Caco-2 (cell line): Measurements from ENCODE around the gene MYLK2. TPM values are rescaled to one million over a fixed set of nuclear protein-coding genes. Genes with fewer than 3 reads are reported as not detected.

ENCODE experiments used
- BruUV-seq: library from RNA; stranded (reverse); fragments of 400-500 nt; replicated peaks from 2 replicates; lab custom pipeline; 2021; lab: Mats Ljungman, UMichigan
- CTCF ChIA-PET: fragments of 300-600 bp; sonication (Branson Sonifier 250); formaldehyde crosslinking; loops from one replicate; lab custom pipeline; 2022; ENCODE audit warnings: antibody characterized with exemption; lab: Charles Lee
- POLR2A ChIA-PET: fragments of 300-600 bp; sonication (Branson Sonifier 250); formaldehyde crosslinking; loops from one replicate; lab custom pipeline; 2022; ENCODE audit warnings: antibody characterized with exemption; lab: Charles Lee
- DNase-seq, 2 experiments: peaks; one replicate each; pipeline versions ENCODE4 v3.0.0 to v3.0.0-alpha.2; 2020 to 2022
- H3K27me3 ChIP-seq: replicated peaks from 2 replicates; pipeline ENCODE4 v1.6.0; 2011; ENCODE audit warnings: low read length; ENCODE audit not compliant: control insufficient read depth, insufficient read depth
- H3K36me3 ChIP-seq: 2 replicates; pipeline ENCODE4 v1.5.1; 2011; ENCODE audit warnings: low read length; ENCODE audit not compliant: control insufficient read depth, insufficient read depth
- H3K4me1 ChIP-seq: fragments of 250-450 bp; sonication (Bioruptor Pico); 2 replicates; pipeline ENCODE4 v1.5.1; 2020; ENCODE audit warnings: mild to moderate bottlenecking
- H3K4me3 ChIP-seq: 2 replicates; pipeline ENCODE4 v1.5.1; 2011; ENCODE audit warnings: low read depth, mild to moderate bottlenecking, control low read depth, low read length
- H3K9me3 ChIP-seq: fragments of 250-450 bp; sonication (Bioruptor Pico); 2 replicates; pipeline ENCODE4 v1.5.1; 2020; ENCODE audit warnings: mild to moderate bottlenecking, moderate library complexity
- H3K27ac Mint-ChIP-seq: one replicate; pipeline ENCODE4 v1.8.0; 2022; ENCODE audit warnings: mixed read lengths; ENCODE audit not compliant: unreplicated experiment
- H3K27me3 Mint-ChIP-seq: one replicate; pipeline ENCODE4 v1.8.0; 2022; ENCODE audit warnings: mixed read lengths; ENCODE audit not compliant: insufficient read depth, unreplicated experiment
- H3K36me3 Mint-ChIP-seq: one replicate; pipeline ENCODE4 v1.8.0; 2022; ENCODE audit warnings: mild to moderate bottlenecking, mixed read lengths; ENCODE audit not compliant: insufficient read depth, unreplicated experiment
- H3K4me1 Mint-ChIP-seq: one replicate; pipeline ENCODE4 v1.8.0; 2022; ENCODE audit warnings: low read depth, mixed read lengths; ENCODE audit not compliant: unreplicated experiment
- H3K4me3 Mint-ChIP-seq: one replicate; pipeline ENCODE4 v1.8.0; 2022; ENCODE audit warnings: mild to moderate bottlenecking, moderate library complexity, mixed read lengths; ENCODE audit not compliant: unreplicated experiment
- H3K9me3 Mint-ChIP-seq: one replicate; pipeline ENCODE4 v1.8.0; 2022; ENCODE audit warnings: mixed read lengths; ENCODE audit not compliant: unreplicated experiment
- intact Hi-C: fragments of 100-400 bp; cut with micrococcal nuclease; formaldehyde crosslinking; loops from one replicate; pipeline ENCODE4 v1.10.0; 2022; ENCODE audit not compliant: unreplicated experiment
- total RNA-seq: library from RNA; stranded (reverse); gene quantifications from 2 replicates; pipeline ENCODE4 v1.2.3, GENCODE V29; 2022
- TF ChIP-seq, protein P1 (sequence below), 2 experiments: fragments of 200-600 bp in 1 of 2; IDR thresholded peaks; 1 replicate in 1 of 2; 2 replicates in 1 of 2; pipeline versions ENCODE4 v1.5.1 to v1.8.0; 2011 to 2022; ENCODE audit warnings: antibody characterized with exemption in 1 of 2, control low read depth in 1 of 2, inconsistent platforms in 1 of 2, low read depth in 1 of 2, low read length in 1 of 2, mild to moderate bottlenecking in 1 of 2, moderate library complexity in 1 of 2; ENCODE audit not compliant: insufficient read depth in 1 of 2, severe bottlenecking in 1 of 2, unreplicated experiment in 1 of 2

The MYLK2 gene
- total RNA-seq, 1 experiment from 2014 or later = 0.91 TPM

DNA sequence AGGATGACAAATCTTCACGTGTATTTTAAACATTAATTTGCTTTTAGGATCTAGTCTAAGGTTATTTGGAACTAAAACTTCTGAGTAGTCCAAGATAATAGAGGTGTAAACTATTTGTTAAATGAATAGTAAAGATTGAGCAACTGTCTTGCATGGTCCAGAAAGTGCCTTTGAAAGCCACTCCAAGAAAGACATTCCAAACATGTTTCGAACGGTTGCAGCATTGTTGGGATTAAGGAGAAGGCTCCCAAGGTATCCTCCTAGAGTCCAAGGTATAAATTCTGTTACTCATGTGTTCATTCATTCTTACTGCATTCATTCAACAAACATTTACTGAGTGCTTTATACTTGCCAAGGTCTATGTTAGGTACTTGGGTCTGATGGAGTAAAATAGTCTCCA, 28.8 kb upstream of the MYLK2 start:
- Mint-ChIP-seq H3K36me3 (peaks cover 70% of the 10 kb centered on the region), H3K9me3 (no peaks in the 10 kb centered on the region), H3K4me3 (no peak overlapping the region), H3K27me3 (no peaks in the 10 kb centered on the region), H3K4me1 (peaks cover 18% of the 10 kb centered on the region), H3K27ac (no peak overlapping the region)
- Histone ChIP-seq H3K4me1 (peaks cover 39% of the 10 kb centered on the region), H3K4me3 (no peak overlapping the region), H3K27me3 (no peaks in the 10 kb centered on the region), H3K9me3 (no peaks in the 10 kb centered on the region), H3K36me3 (peaks cover 11% of the 10 kb centered on the region)
- CTCF ChIA-PET = interaction anchor here (1.0 kb wide), 1 partner anchor 67 kb away, joined by 4 read pairs; no protein-coding TSS in a partner anchor
- TF ChIP-seq, protein P1, sequence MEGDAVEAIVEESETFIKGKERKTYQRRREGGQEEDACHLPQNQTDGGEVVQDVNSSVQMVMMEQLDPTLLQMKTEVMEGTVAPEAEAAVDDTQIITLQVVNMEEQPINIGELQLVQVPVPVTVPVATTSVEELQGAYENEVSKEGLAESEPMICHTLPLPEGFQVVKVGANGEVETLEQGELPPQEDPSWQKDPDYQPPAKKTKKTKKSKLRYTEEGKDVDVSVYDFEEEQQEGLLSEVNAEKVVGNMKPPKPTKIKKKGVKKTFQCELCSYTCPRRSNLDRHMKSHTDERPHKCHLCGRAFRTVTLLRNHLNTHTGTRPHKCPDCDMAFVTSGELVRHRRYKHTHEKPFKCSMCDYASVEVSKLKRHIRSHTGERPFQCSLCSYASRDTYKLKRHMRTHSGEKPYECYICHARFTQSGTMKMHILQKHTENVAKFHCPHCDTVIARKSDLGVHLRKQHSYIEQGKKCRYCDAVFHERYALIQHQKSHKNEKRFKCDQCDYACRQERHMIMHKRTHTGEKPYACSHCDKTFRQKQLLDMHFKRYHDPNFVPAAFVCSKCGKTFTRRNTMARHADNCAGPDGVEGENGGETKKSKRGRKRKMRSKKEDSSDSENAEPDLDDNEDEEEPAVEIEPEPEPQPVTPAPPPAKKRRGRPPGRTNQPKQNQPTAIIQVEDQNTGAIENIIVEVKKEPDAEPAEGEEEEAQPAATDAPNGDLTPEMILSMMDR (IDR thresholded peaks at IDR 0.05; ENCODE audit: insufficient read depth in 1 of 2, low read depth in 1 of 2, low read length in 1 of 2, severe bottlenecking in 1 of 2, unreplicated experiment in 1 of 2) = no peak
- intact Hi-C loops = loop anchor here (1.0 to 2.0 kb wide), 3 partner anchors 30 to 65 kb away; partner anchors contain the start of gene TPX2
- DNase-seq = peak; percentile 83 to 89
- BruUV-seq = no TSS peak
- POLR2A ChIA-PET = no interaction called here

DNA sequence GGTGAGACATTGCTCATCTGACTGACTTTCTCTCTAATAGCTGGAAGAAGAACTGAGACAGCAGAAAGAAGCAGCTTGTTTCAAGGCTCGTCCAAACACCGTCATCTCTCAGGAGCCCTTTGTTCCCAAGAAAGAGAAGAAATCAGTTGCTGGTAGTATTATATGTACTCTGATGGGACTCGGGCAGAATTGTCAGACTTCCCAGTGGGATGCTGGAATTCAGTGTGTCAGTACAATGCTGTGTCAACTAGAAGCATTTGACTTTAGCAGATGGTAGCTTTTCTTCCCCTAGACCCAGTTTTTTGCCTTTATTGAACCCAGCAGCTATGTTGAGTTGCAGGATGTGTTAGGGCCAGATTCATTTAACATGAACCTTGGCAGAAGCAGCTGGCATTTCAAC, 21.8 kb upstream of the MYLK2 start:
- Mint-ChIP-seq H3K36me3 (peaks cover 100% of the 10 kb centered on the region), H3K27ac (no peak overlapping the region), H3K9me3 (no peaks in the 10 kb centered on the region), H3K4me3 (no peak overlapping the region), H3K4me1 (no peaks in the 10 kb centered on the region), H3K27me3 (no peaks in the 10 kb centered on the region)
- no peak for DNase-seq
- H3K27me3 ChIP-seq = no peaks in the 10 kb centered on the region
- BruUV-seq = no TSS peak
- intact Hi-C loops = no loop called here
- H3K4me1 ChIP-seq = no peaks in the 10 kb centered on the region
- H3K4me3 ChIP-seq = no peak overlapping the region
- POLR2A ChIA-PET = no interaction called here
- CTCF ChIA-PET = interaction anchor here (0.7 kb wide), 1 partner anchor 49 kb away, joined by 3 read pairs; no protein-coding TSS in a partner anchor
- TF ChIP-seq, protein P1 (IDR thresholded peaks at IDR 0.05; ENCODE audit: insufficient read depth in 1 of 2, low read depth in 1 of 2, low read length in 1 of 2, severe bottlenecking in 1 of 2, unreplicated experiment in 1 of 2) = no peak
- peaks cover 26% of the 10 kb centered on the region for H3K36me3 ChIP-seq
- H3K9me3 ChIP-seq = no peaks in the 10 kb centered on the region

DNA sequence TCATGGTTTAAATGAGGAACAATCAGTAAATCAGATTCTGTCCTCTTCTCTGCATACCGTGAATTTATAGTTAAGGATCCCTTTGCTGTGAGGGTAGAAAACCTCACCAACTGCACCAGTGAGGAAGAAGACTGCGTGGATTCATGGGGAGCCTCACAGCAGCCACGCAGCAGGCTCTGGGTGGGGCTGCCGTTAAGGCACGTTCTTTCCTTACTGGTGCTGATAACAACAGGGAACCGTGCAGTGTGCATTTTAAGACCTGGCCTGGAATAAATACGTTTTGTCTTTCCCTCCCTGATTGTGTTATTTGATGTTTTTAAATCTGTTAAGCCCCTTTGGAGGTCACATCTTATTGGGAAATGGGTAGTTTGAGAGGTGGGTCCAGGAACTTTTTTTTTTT, 17.6 kb upstream of the MYLK2 start:
- Histone ChIP-seq H3K4me1 (no peaks in the 10 kb centered on the region), H3K27me3 (no peaks in the 10 kb centered on the region), H3K9me3 (no peaks in the 10 kb centered on the region), H3K36me3 (peaks cover 24% of the 10 kb centered on the region), H3K4me3 (no peak overlapping the region)
- no peak overlapping the region for H3K27ac Mint-ChIP-seq
- ChIA-PET POLR2A (no interaction called here), CTCF (no interaction called here)
- H3K36me3 Mint-ChIP-seq = peaks cover 92% of the 10 kb centered on the region
- intact Hi-C loops = no loop called here
- H3K4me3 Mint-ChIP-seq = no peak overlapping the region
- no peaks in the 10 kb centered on the region for H3K4me1 Mint-ChIP-seq
- DNase-seq = no peak
- TF ChIP-seq, protein P1 (IDR thresholded peaks at IDR 0.05; ENCODE audit: insufficient read depth in 1 of 2, low read depth in 1 of 2, low read length in 1 of 2, severe bottlenecking in 1 of 2, unreplicated experiment in 1 of 2) = no peak
- no peaks in the 10 kb centered on the region for H3K9me3 Mint-ChIP-seq
- BruUV-seq = no TSS peak
- H3K27me3 Mint-ChIP-seq = no peaks in the 10 kb centered on the region
